ENCODE results near the gene CFAP73.
A peak's percentile ranks its signal among the peaks of the same experiment; 100 is the strongest.
"Not testable (repeated sequence)": the region's sequence is repeated elsewhere in the genome, so short reads cannot be mapped to it uniquely, and the experiment has no call there.

CFAP73 gene

GRCh38 chr12:113120670-113121370 lies 28.7 kb upstream of the CFAP73 start:
- DNase-seq, result no peak

- DNase-seq, result no peak
Observed at GRCh38 chr12:113127791-113128199, 21.7 kb upstream of the CFAP73 start.

GRCh38 chr12:113128802-113129663 lies 20.5 kb upstream of the CFAP73 start:
- DNase-seq, result no peak

- no peak for DNase-seq
Observed at GRCh38 chr12:113129664-113130456, 19.7 kb upstream of the CFAP73 start.

GRCh38 chr12:113130457-113131135 lies 18.9 kb upstream of the CFAP73 start:
- DNase-seq, result no peak

- no peak for DNase-seq
Observed at GRCh38 chr12:113131556-113131955, 18.0 kb upstream of the CFAP73 start.

- no peak for DNase-seq
Observed at GRCh38 chr12:113133036-113133435, 16.5 kb upstream of the CFAP73 start.

- no peak for DNase-seq
Observed at GRCh38 chr12:113133666-113134065, 15.9 kb upstream of the CFAP73 start.

GRCh38 chr12:113134071-113134470 lies 15.5 kb upstream of the CFAP73 start:
- no peak for DNase-seq

GRCh38 chr12:113134521-113134951 lies 15.0 kb upstream of the CFAP73 start:
- DNase-seq, result no peak

GRCh38 chr12:113135178-113136127 lies 14.1 kb upstream of the CFAP73 start, which contains the start of gene RASAL1:
Gene RASAL1 (minus strand): TSS chr12:113135761. CDS start chr12:113135462, 299 bp downstream.
- DNase-seq, result peak; percentile 82

GRCh38 chr12:113136128-113136989 lies 13.2 kb upstream of the CFAP73 start:
- DNase-seq, result peak; percentile 65

GRCh38 chr12:113136990-113137511 lies 12.5 kb upstream of the CFAP73 start:
- no peak for DNase-seq

- no peak for DNase-seq
Observed at GRCh38 chr12:113137861-113138783, 11.4 kb upstream of the CFAP73 start.

GRCh38 chr12:113138826-113139225 lies 10.7 kb upstream of the CFAP73 start:
- no peak for DNase-seq

- no peak for DNase-seq
Observed at GRCh38 chr12:113140706-113141105, 8.8 kb upstream of the CFAP73 start.

- not testable (repeated sequence) for DNase-seq
Observed at GRCh38 chr12:113141716-113142115, 7.8 kb upstream of the CFAP73 start.

- DNase-seq, result no peak
Observed at GRCh38 chr12:113142173-113142885, 7.2 kb upstream of the CFAP73 start.
